ENCODE measurements around the gene ZNF787. TPM values are rescaled to one million over a fixed set of nuclear protein-coding genes. Genes with fewer than 3 reads are reported as not detected.
A peak's percentile ranks its signal among the peaks of the same experiment; 100 is the strongest.

Gene ZNF787
- total RNA-seq, 1 donor from 2014 or later = 34.0 TPM

DNA sequence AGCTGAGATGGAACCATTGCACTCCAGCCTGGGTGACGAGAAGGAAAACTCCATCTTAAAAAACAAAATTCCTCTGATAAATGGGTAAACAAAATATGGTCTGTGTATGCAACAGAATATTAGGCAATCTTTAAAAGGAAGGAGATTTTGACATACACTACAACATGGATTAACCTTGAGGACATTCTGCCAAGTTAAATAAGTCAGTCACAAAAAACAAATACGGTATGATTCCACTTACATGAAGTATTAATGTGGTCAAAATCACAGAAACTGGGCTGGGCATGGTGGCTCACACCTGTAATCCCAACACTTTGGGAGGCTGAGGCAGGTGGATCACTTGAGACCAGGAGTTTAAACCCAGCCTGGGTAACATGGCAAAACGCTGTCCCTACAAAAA, 17.0 kb upstream of the ZNF787 start:
- TF ChIP-seq, protein P1, sequence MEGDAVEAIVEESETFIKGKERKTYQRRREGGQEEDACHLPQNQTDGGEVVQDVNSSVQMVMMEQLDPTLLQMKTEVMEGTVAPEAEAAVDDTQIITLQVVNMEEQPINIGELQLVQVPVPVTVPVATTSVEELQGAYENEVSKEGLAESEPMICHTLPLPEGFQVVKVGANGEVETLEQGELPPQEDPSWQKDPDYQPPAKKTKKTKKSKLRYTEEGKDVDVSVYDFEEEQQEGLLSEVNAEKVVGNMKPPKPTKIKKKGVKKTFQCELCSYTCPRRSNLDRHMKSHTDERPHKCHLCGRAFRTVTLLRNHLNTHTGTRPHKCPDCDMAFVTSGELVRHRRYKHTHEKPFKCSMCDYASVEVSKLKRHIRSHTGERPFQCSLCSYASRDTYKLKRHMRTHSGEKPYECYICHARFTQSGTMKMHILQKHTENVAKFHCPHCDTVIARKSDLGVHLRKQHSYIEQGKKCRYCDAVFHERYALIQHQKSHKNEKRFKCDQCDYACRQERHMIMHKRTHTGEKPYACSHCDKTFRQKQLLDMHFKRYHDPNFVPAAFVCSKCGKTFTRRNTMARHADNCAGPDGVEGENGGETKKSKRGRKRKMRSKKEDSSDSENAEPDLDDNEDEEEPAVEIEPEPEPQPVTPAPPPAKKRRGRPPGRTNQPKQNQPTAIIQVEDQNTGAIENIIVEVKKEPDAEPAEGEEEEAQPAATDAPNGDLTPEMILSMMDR (conservative IDR thresholded peaks at IDR 0.05) = no peak
- H3K9me3 Mint-ChIP-seq = no peaks in the 10 kb centered on the region

DNA sequence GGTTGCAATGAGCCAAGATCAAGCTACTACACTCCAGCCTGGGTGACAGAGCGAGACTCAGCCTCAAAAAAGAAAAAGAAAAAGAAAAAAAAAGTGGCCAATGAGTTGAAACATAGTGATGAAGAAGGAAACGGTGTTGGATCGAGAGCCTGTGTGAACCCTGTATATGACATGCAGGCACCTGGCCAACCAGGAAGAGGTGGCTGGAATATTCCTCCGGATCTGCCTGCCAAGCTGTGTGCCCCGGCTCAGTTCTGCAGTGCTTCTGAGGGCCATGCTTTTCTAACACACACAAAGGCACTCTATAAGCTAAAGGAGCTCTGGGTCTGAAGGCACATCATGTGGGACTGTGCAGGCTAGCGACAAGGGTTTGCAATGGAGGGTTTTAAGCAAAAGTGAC, 16.3 kb upstream of the ZNF787 start:
- Mint-ChIP-seq H3K27ac (no peak overlapping the region), H3K4me3 (no peak overlapping the region)

More for the DNA sequence above, 17.0 kb upstream of the ZNF787 start:
- Mint-ChIP-seq H3K27ac (no peak overlapping the region), H3K4me1 (ENCODE audit: unreplicated experiment) (peaks cover 27% of the 10 kb centered on the region), H3K4me3 (peak overlapping the region; percentile 55), H3K36me3 (no peaks in the 10 kb centered on the region), H3K27me3 (no peaks in the 10 kb centered on the region)
- no peak for DNase-seq (ENCODE audit: extremely low spot score, unreplicated experiment)

DNA sequence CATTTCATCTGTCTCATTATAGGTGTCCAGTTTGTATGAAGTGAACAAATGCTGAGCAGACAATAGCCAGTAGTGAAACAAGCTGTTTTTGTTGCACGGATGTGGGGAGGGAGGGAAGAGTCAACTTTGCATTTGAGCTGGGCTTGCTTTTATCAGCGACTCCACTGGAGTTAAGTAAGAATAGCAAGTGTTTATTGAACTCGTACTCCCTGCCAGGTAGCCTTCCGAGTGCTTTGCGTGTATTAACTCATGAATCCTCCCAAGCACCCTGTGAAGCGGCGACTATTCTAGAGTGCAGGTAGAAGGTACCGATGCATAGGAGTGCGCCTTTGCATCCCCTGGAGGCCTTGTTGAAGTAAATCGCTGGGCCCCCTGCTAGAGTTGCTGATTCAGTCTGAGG, 15.3 kb upstream of the ZNF787 start:
- H3K36me3 Mint-ChIP-seq = no peaks in the 10 kb centered on the region
- peaks cover 33% of the 10 kb centered on the region for H3K4me1 Mint-ChIP-seq (ENCODE audit: unreplicated experiment)
- no peaks in the 10 kb centered on the region for H3K9me3 Mint-ChIP-seq
- H3K27ac Mint-ChIP-seq = no peak overlapping the region
- no peaks in the 10 kb centered on the region for H3K27me3 Mint-ChIP-seq
- DNase-seq (ENCODE audit: extremely low spot score, unreplicated experiment) = no peak
- TF ChIP-seq, protein P1 (conservative IDR thresholded peaks at IDR 0.05) = no peak
- no peak overlapping the region for H3K4me3 Mint-ChIP-seq

More for the DNA sequence above, 16.3 kb upstream of the ZNF787 start:
- H3K4me1 Mint-ChIP-seq (ENCODE audit: unreplicated experiment) = peaks cover 30% of the 10 kb centered on the region
- no peaks in the 10 kb centered on the region for H3K27me3 Mint-ChIP-seq
- TF ChIP-seq, protein P1 (conservative IDR thresholded peaks at IDR 0.05) = no peak
- no peaks in the 10 kb centered on the region for H3K36me3 Mint-ChIP-seq
- DNase-seq (ENCODE audit: extremely low spot score, unreplicated experiment) = no peak
- H3K9me3 Mint-ChIP-seq = no peaks in the 10 kb centered on the region

DNA sequence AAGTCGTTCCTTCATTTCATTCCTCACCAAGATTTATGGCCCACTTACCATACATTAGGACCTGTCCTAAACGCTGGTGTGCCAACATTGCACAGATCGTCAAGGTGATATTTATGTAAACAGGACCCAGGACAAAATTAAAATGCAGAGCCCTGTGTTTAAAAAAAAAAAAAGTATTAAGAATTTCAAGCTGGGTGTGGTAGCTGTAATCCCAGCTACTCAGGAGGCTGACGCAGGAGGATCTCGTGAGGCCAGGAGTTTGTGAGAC, 13.5 kb upstream of the ZNF787 start:
- Mint-ChIP-seq H3K4me1 (ENCODE audit: unreplicated experiment) (peaks cover 19% of the 10 kb centered on the region), H3K27me3 (no peaks in the 10 kb centered on the region), H3K4me3 (no peak overlapping the region), H3K36me3 (no peaks in the 10 kb centered on the region), H3K27ac (peak overlapping the region; percentile 64), H3K9me3 (no peaks in the 10 kb centered on the region)
- TF ChIP-seq, protein P1 (conservative IDR thresholded peaks at IDR 0.05) = no peak
- DNase-seq (ENCODE audit: extremely low spot score, unreplicated experiment) = no peak

DNA sequence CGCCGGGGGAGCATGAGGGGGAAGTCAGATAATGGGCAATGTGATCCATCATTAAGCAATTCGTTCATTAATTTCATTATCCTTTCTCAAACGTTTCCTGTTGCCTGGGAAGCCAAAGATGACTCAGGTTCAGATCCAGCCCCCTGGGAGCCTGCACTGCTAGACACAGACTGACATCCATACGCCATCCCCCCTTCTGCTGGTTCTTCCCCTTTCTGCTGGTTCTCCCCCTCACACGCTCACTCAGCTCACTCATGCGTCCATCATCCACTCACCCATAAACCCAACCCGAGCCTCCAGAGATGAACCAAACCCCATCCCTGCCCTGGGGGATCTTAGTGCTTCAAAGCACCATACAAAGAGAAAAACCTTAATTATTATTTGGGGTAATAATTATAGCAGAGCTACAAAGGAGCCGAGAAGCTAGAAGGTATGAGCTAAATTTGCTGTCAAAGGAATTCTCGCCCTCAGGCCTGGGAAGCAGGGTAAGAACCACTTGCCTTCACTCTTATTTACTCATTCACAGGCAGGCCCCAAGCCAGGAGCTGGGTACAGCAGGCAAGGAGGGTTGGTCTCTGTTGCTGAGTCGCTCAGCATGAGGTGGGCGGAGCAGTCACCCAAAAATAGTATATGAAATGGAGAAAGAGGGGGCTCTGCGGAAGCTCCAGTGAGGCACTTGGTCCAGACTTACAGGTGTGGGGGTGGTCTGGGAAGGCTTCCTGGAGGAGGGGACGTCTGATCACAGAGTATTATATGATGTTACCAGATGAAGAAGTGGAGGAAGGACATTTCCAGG, 13.0 kb upstream of the ZNF787 start:
- H3K4me1 Mint-ChIP-seq (ENCODE audit: unreplicated experiment) = peaks cover 18% of the 10 kb centered on the region
- H3K4me3 Mint-ChIP-seq = no peak overlapping the region
- H3K27ac Mint-ChIP-seq = peak overlapping the region; percentile 64
- no peaks in the 10 kb centered on the region for H3K27me3 Mint-ChIP-seq
- no peaks in the 10 kb centered on the region for H3K36me3 Mint-ChIP-seq
- H3K9me3 Mint-ChIP-seq = no peaks in the 10 kb centered on the region
- DNase-seq (ENCODE audit: extremely low spot score, unreplicated experiment) = no peak
- TF ChIP-seq, protein P1 (conservative IDR thresholded peaks at IDR 0.05) = no peak
